PC-9 (cell line): ENCODE measurements around the gene KCNIP1. TPM values are rescaled to one million over a fixed set of nuclear protein-coding genes. Genes with fewer than 3 reads are reported as not detected.
A peak's percentile ranks its signal among the peaks of the same experiment; 100 is the strongest.

ENCODE experiments used
- BruUV-seq: library from RNA; stranded (reverse); fragments of 400-500 nt; replicated peaks from 2 replicates; lab custom pipeline; 2021; lab: Mats Ljungman, UMichigan
- CTCF ChIA-PET: fragments of 300-600 bp; sonication (Branson Sonifier 250); formaldehyde crosslinking; loops from one replicate; lab custom pipeline; 2022; ENCODE audit warnings: antibody characterized with exemption; lab: Charles Lee
- POLR2A ChIA-PET: fragments of 300-600 bp; sonication (Branson Sonifier 250); formaldehyde crosslinking; loops from one replicate; lab custom pipeline; 2022; ENCODE audit warnings: antibody characterized with exemption; ENCODE audit not compliant: unreplicated experiment; lab: Charles Lee
- DNase-seq, 2 experiments: peaks; one replicate each; pipeline versions ENCODE4 v3.0.0 to v3.0.0-alpha.2; 2015 to 2022; ENCODE audit warnings: mixed read lengths in 1 of 2
- H2AFZ ChIP-seq: fragments of 200-600 bp; sonication (generic); 2 replicates; pipeline ENCODE4 v1.8.1; 2017; ENCODE audit warnings: antibody characterized with exemption
- H3F3A ChIP-seq: fragments of 200-600 bp; sonication (generic); 2 replicates; pipeline ENCODE4 v1.8.1; 2017; ENCODE audit warnings: antibody characterized with exemption, mild to moderate bottlenecking, low read depth; ENCODE audit not compliant: insufficient read depth
- H3K27ac ChIP-seq: fragments of 200-600 bp; sonication (generic); 2 replicates; pipeline ENCODE4 v1.6.1; 2016; ENCODE audit warnings: mixed run types
- H3K27me3 ChIP-seq: fragments of 200-600 bp; sonication (generic); 2 replicates; pipeline ENCODE4 v1.6.1; 2016; ENCODE audit warnings: low read depth, mixed run types; ENCODE audit not compliant: insufficient read depth
- H3K36me3 ChIP-seq: fragments of 200-600 bp; sonication (generic); 2 replicates; pipeline ENCODE4 v1.6.1; 2016; ENCODE audit warnings: low read depth, mixed run types
- H3K4me1 ChIP-seq: fragments of 200-600 bp; sonication (generic); replicated peaks from 2 replicates; pipeline ENCODE4 v1.6.1; 2016; ENCODE audit warnings: mixed run types; ENCODE audit not compliant: insufficient read depth
- H3K4me2 ChIP-seq: fragments of 200-600 bp; sonication (generic); 2 replicates; pipeline ENCODE4 v1.6.1; 2017; ENCODE audit warnings: mixed run types
- H3K4me3 ChIP-seq: fragments of 200-600 bp; sonication (generic); 2 replicates; pipeline ENCODE4 v1.6.1; 2016; ENCODE audit warnings: mixed run types
- H3K79me2 ChIP-seq: fragments of 200-600 bp; sonication (generic); 2 replicates; pipeline ENCODE4 v1.6.1; 2017; ENCODE audit warnings: low read depth, mixed run types
- H3K9me2 ChIP-seq: fragments of 200-600 bp; sonication (generic); 2 replicates; pipeline ENCODE4 v1.8.1; 2017; ENCODE audit warnings: mild to moderate bottlenecking; ENCODE audit not compliant: insufficient read depth
- H3K9me3 ChIP-seq: fragments of 200-600 bp; sonication (generic); 2 replicates; pipeline ENCODE4 v1.8.1; 2016; ENCODE audit warnings: low read depth; ENCODE audit not compliant: insufficient read depth
- H4K20me1 ChIP-seq: fragments of 200-600 bp; sonication (generic); 2 replicates; pipeline ENCODE4 v1.8.1; 2017; ENCODE audit not compliant: insufficient read depth
- EZH2 ChIP-seq: fragments of 200-600 bp; sonication (generic); IDR thresholded peaks from 2 replicates; pipeline ENCODE4 v1.8.0; 2017; ENCODE audit warnings: antibody characterized with exemption, low read depth
- intact Hi-C: fragments of 100-400 bp; cut with micrococcal nuclease; formaldehyde crosslinking; loops from one replicate; pipeline ENCODE4 v1.10.0; 2022; ENCODE audit not compliant: unreplicated experiment
- total RNA-seq: library from RNA; stranded (reverse); gene quantifications from 2 replicates; pipeline ENCODE4 v1.2.3, GENCODE V29; 2021
- TF ChIP-seq, protein P1 (sequence below): fragments of 200-600 bp; sonication (generic); conservative IDR thresholded peaks from 2 replicates; pipeline ENCODE4 v1.6.1; 2017; ENCODE audit warnings: mixed run types, antibody characterized with exemption, mild to moderate bottlenecking, moderate library complexity

The KCNIP1 gene
- total RNA-seq, 1 experiment from 2014 or later: not detected

- CTCF ChIA-PET: no interaction called here
- H3K36me3 ChIP-seq: no peaks in the 10 kb centered on the region
- H2AFZ ChIP-seq: no peak overlapping the region
- no peaks in the 10 kb centered on the region for H3K79me2 ChIP-seq
- BruUV-seq: no TSS peak
- POLR2A ChIA-PET: no interaction called here
- no peaks in the 10 kb centered on the region; the same call in 1 of the 2 replicates for H3K9me3 ChIP-seq
- H3K4me1 ChIP-seq: peaks cover 20% of the 10 kb centered on the region
- TF ChIP-seq, protein P1, sequence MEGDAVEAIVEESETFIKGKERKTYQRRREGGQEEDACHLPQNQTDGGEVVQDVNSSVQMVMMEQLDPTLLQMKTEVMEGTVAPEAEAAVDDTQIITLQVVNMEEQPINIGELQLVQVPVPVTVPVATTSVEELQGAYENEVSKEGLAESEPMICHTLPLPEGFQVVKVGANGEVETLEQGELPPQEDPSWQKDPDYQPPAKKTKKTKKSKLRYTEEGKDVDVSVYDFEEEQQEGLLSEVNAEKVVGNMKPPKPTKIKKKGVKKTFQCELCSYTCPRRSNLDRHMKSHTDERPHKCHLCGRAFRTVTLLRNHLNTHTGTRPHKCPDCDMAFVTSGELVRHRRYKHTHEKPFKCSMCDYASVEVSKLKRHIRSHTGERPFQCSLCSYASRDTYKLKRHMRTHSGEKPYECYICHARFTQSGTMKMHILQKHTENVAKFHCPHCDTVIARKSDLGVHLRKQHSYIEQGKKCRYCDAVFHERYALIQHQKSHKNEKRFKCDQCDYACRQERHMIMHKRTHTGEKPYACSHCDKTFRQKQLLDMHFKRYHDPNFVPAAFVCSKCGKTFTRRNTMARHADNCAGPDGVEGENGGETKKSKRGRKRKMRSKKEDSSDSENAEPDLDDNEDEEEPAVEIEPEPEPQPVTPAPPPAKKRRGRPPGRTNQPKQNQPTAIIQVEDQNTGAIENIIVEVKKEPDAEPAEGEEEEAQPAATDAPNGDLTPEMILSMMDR: no peak
- no peak for TF ChIP-seq EZH2
- no peak overlapping the region for H3K4me2 ChIP-seq
- no peaks in the 10 kb centered on the region for H4K20me1 ChIP-seq
- DNase-seq: no peak
- no peak overlapping the region for H3K27ac ChIP-seq
- H3F3A ChIP-seq: peaks cover 14% of the 10 kb centered on the region; the same call in 1 of the 2 replicates
- no peaks in the 10 kb centered on the region for H3K27me3 ChIP-seq
- H3K4me3 ChIP-seq: no peak overlapping the region
- no peaks in the 10 kb centered on the region for H3K9me2 ChIP-seq
- intact Hi-C loops: no loop called here
Observed at GRCh38 chr5:170525470-170526211, 21.8 kb downstream of the KCNIP1 start.

DNA sequence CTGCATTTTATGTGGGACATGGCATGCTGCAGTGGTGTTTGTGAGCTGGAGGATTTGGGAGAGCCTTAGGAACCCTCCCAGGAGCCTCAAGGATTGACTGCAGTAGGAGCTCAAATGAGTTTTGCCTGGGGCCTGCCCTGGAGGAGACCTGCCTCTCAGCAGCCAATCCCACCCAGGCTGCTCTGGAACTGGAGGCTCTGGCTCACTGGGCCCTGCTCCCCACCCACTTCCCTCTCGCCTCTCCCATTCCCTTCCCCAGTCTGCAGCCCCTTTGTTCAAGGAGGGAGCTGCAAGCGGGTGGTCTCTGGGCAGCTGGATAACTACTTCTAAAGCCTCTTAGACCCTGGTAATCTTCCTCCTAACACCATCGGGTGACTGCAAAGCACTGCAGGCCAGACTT lies 24.2 kb downstream of the KCNIP1 start:
- no peak for DNase-seq
- no TSS peak for BruUV-seq
- Histone ChIP-seq H3K27me3 (no peaks in the 10 kb centered on the region), H3K4me1 (peaks cover 12% of the 10 kb centered on the region), H3K9me3 (no peaks in the 10 kb centered on the region), H3K36me3 (no peaks in the 10 kb centered on the region), H3K9me2 (no peaks in the 10 kb centered on the region), H4K20me1 (no peaks in the 10 kb centered on the region), H2AFZ (no peak overlapping the region), H3F3A (peaks cover 1% of the 10 kb centered on the region; the same call in 1 of the 2 replicates), H3K79me2 (no peaks in the 10 kb centered on the region), H3K4me3 (no peak overlapping the region), H3K4me2 (no peak overlapping the region), H3K27ac (no peak overlapping the region)
- no peak for TF ChIP-seq EZH2
- CTCF ChIA-PET: no interaction called here
- POLR2A ChIA-PET: no interaction called here
- intact Hi-C loops: no loop called here

DNA sequence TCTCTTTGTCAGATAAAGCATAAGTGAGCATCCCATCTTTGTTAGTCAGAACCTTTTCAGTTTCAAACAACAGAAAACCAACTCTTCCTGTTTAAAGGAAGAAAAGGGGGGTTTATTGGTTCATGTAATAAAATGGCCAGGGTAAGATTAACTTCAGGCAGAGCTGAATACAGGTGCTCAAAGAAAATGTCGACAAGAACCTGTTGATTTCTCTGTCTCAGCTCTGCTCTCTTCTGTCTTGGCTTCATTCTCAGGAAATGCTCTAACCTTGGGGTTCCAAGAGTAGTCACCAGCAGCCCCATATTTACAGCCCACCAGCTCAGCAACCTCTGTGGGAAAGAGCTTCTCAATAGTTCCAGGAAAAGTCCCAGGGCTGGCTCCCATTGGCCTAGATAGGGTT lies 25.2 kb downstream of the KCNIP1 start:
- no peak for DNase-seq
- no TSS peak for BruUV-seq
- Histone ChIP-seq H3K9me2 (no peaks in the 10 kb centered on the region), H3K27me3 (no peaks in the 10 kb centered on the region), H3K4me1 (peaks cover 15% of the 10 kb centered on the region), H3F3A (peaks cover 9% of the 10 kb centered on the region; the same call in 1 of the 2 replicates), H3K79me2 (no peaks in the 10 kb centered on the region), H3K4me2 (no peak overlapping the region), H3K27ac (no peak overlapping the region), H2AFZ (no peak overlapping the region), H3K9me3 (no peaks in the 10 kb centered on the region), H3K4me3 (no peak overlapping the region), H3K36me3 (no peaks in the 10 kb centered on the region), H4K20me1 (no peaks in the 10 kb centered on the region)
- ChIA-PET POLR2A (no interaction called here), CTCF (no interaction called here)
- TF ChIP-seq EZH2: no peak
- intact Hi-C loops: no loop called here

DNA sequence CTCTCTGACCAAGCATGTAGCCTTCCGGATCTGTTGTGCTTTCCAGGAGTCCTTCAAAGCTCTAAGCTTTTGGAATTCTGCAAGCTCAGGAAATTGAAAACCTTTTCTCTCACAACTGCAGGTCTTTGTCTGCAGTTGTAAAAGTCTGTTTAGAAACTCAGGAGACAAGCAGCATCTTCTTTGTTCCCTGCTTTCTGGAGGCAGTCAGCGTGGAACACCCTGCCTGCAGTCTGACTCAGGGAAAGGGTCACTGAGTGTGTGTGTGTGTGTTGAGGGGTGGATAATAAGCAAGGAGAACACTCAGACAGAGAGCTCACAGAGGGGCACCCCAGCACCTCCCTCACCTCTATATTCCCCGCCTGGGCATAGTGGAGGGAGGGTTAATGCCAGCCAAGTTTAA lies 29.1 kb downstream of the KCNIP1 start:
- H3K4me3 ChIP-seq: no peak overlapping the region
- no peaks in the 10 kb centered on the region for H3K9me3 ChIP-seq
- H3K9me2 ChIP-seq: no peaks in the 10 kb centered on the region
- H3F3A ChIP-seq: peaks cover 9% of the 10 kb centered on the region; the same call in 1 of the 2 replicates
- CTCF ChIA-PET: no interaction called here
- DNase-seq: no peak
- no peaks in the 10 kb centered on the region for H3K27me3 ChIP-seq
- peak overlapping the region; percentile 48; the same call in 1 of the 2 replicates for H3K27ac ChIP-seq
- no peak for TF ChIP-seq EZH2
- TF ChIP-seq, protein P1: no peak
- H3K4me2 ChIP-seq: peak overlapping the region; percentile 75; the same call in 1 of the 2 replicates
- no peaks in the 10 kb centered on the region for H3K36me3 ChIP-seq
- H3K79me2 ChIP-seq: no peaks in the 10 kb centered on the region
- POLR2A ChIA-PET: no interaction called here
- no peak overlapping the region for H2AFZ ChIP-seq
- intact Hi-C loops: no loop called here
- no TSS peak for BruUV-seq
- no peaks in the 10 kb centered on the region for H4K20me1 ChIP-seq
- peaks cover 30% of the 10 kb centered on the region for H3K4me1 ChIP-seq
